Endodermal cell (in vitro differentiated cells): ENCODE measurements around the gene MERTK. TPM values are rescaled to one million over a fixed set of nuclear protein-coding genes. Genes with fewer than 3 reads are reported as not detected.
A peak's percentile ranks its signal among the peaks of the same experiment; 100 is the strongest.

ENCODE experiments used
- DNase-seq: peaks from one replicate; pipeline ENCODE4 v3.0.0-alpha.2; 2017
- H3K27ac ChIP-seq: 2 replicates; pipeline ENCODE4 v1.5.1; 2013; ENCODE audit warnings: mild to moderate bottlenecking, low read depth, low read length, moderate library complexity
- H3K27me3 ChIP-seq: 2 replicates; pipeline ENCODE4 v1.6.1; 2013; ENCODE audit warnings: mild to moderate bottlenecking, low read length, moderate library complexity; ENCODE audit not compliant: insufficient read depth, control insufficient read depth, poor library complexity, severe bottlenecking
- H3K36me3 ChIP-seq: 2 replicates; pipeline ENCODE4 v1.7.0; 2013; ENCODE audit warnings: mild to moderate bottlenecking, low read length, moderate library complexity; ENCODE audit not compliant: control insufficient read depth, insufficient read depth
- H3K4me1 ChIP-seq: one replicate; pipeline ENCODE4 v1.7.0; 2013; ENCODE audit warnings: low read length; ENCODE audit not compliant: control insufficient read depth, insufficient read depth
- H3K4me3 ChIP-seq: 2 replicates; pipeline ENCODE4 v1.5.1; 2013; ENCODE audit warnings: mild to moderate bottlenecking, low read length, moderate library complexity
- H3K9ac ChIP-seq: 2 replicates; pipeline ENCODE4 v1.6.1; 2013; ENCODE audit warnings: mild to moderate bottlenecking, low read length, moderate library complexity; ENCODE audit not compliant: poor library complexity, severe bottlenecking; ENCODE audit errors: extremely low read depth
- H3K9me3 ChIP-seq: 2 replicates; pipeline ENCODE4 v1.6.1; 2013; ENCODE audit warnings: mild to moderate bottlenecking, low read length, moderate library complexity; ENCODE audit not compliant: control insufficient read depth
- H3K27ac Mint-ChIP-seq: 2 replicates; pipeline ENCODE4 v1.8.0; 2020; ENCODE audit warnings: mixed read lengths
- H3K27me3 Mint-ChIP-seq: 2 replicates; pipeline ENCODE4 v1.8.0; 2021; ENCODE audit warnings: mild to moderate bottlenecking, mixed read lengths; ENCODE audit not compliant: insufficient read depth
- H3K36me3 Mint-ChIP-seq: 2 replicates; pipeline ENCODE4 v1.8.0; 2020; ENCODE audit warnings: low read depth, mixed read lengths
- H3K4me1 Mint-ChIP-seq: 2 replicates; pipeline ENCODE4 v1.8.0; 2020; ENCODE audit warnings: mixed read lengths
- H3K4me3 Mint-ChIP-seq: 2 replicates; pipeline ENCODE4 v1.8.0; 2020; ENCODE audit warnings: mild to moderate bottlenecking, moderate library complexity, mixed read lengths
- H3K9me3 Mint-ChIP-seq: 2 replicates; pipeline ENCODE4 v1.8.0; 2020; ENCODE audit warnings: mild to moderate bottlenecking, mixed read lengths
- WGBS, 2 experiments: methylation state at CpG; one replicate each; pipeline versions ENCODE4 v1.1.5 to v1.1.7; 2013; ENCODE audit warnings: missing lambda C conversion rate in 2 of 2, mixed read lengths in 1 of 2; ENCODE audit not compliant: insufficient coverage in 1 of 2, insufficient read length in 1 of 2; 5-methylcytosine and 5-hydroxymethylcytosine counted together
- total RNA-seq, 2 donors: library from RNA; stranded (reverse); fragmentation: NEBNext Ultra II Directional in 1 of 2; extraction: Animal tissue kit (Norgen Biotek cat#: 25700) in 1 of 2; gene quantifications; 2 replicates in 1 of 2; 3 replicates in 1 of 2; pipeline ENCODE4 v1.2.1, GENCODE V29; 2021
- TF ChIP-seq, protein P1 (sequence below): fragments of 200-600 bp; sonication (generic); conservative IDR thresholded peaks from 2 replicates; pipeline ENCODE4 v1.5.0; 2021; ENCODE audit warnings: antibody characterized with exemption, mild to moderate bottlenecking

The MERTK gene
- total RNA-seq, 2 donors from 2014 or later, result 22.3 to 36.6 TPM

DNA sequence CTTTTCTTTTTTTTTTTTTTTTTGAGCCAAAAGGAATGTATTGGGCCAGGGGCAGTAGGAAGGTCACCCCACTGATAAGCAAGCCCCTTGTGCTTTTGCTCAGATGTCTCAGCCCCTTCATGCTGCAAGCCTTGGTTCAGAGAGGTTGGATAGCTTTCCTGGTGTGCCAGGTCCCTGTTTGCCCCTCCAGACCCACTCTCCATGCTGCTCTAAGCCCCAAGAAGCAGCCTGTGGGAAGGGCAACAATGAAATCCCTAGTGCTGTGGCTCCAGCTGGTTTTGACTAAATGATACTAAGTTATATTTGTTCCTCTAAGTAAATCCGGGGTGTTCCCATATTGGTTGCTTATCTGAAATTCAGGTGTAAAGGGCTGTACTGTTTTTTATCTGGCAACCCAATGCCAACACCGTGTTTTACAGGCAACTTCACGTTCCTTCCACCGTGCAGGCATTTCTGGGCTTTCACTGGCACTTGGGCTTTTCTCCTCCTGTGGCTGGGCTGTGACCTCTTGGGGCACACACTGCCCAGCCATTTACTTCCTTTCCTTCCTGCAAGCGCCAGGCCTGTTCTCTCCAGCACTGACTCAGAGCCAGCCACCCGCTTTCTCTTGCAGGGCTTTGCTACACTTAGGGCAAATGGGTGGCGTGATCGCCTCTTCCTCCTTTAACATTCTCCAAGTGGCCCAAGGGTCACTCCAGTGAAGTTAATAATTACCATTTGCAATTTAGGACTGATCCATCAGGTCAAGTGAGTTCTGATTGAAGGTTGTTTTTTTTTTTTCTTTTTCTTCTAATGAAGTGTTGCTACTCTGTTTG, 21.6 kb downstream of the MERTK start:
- Mint-ChIP-seq H3K27ac (peak overlapping the region; percentile 25), H3K9me3 (no peaks in the 10 kb centered on the region), H3K36me3 (peaks cover 28% of the 10 kb centered on the region), H3K27me3 (no peaks in the 10 kb centered on the region), H3K4me1 (peaks cover 14% of the 10 kb centered on the region), H3K4me3 (no peak overlapping the region)
- H3K4me1 ChIP-seq, result no peaks in the 10 kb centered on the region
- TF ChIP-seq, protein P1, sequence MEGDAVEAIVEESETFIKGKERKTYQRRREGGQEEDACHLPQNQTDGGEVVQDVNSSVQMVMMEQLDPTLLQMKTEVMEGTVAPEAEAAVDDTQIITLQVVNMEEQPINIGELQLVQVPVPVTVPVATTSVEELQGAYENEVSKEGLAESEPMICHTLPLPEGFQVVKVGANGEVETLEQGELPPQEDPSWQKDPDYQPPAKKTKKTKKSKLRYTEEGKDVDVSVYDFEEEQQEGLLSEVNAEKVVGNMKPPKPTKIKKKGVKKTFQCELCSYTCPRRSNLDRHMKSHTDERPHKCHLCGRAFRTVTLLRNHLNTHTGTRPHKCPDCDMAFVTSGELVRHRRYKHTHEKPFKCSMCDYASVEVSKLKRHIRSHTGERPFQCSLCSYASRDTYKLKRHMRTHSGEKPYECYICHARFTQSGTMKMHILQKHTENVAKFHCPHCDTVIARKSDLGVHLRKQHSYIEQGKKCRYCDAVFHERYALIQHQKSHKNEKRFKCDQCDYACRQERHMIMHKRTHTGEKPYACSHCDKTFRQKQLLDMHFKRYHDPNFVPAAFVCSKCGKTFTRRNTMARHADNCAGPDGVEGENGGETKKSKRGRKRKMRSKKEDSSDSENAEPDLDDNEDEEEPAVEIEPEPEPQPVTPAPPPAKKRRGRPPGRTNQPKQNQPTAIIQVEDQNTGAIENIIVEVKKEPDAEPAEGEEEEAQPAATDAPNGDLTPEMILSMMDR, result no peak
- no peak overlapping the region for H3K27ac ChIP-seq
- H3K36me3 ChIP-seq, result peaks cover 25% of the 10 kb centered on the region
- no peak overlapping the region for H3K9ac ChIP-seq
- peak; percentile 36 for DNase-seq
- H3K27me3 ChIP-seq, result no peaks in the 10 kb centered on the region
- 92 to 94% methylated on average over 7 to 8 of the region's 8 CpGs for WGBS, 2 experiments
- no peaks in the 10 kb centered on the region for H3K9me3 ChIP-seq
- H3K4me3 ChIP-seq, result no peak overlapping the region

DNA sequence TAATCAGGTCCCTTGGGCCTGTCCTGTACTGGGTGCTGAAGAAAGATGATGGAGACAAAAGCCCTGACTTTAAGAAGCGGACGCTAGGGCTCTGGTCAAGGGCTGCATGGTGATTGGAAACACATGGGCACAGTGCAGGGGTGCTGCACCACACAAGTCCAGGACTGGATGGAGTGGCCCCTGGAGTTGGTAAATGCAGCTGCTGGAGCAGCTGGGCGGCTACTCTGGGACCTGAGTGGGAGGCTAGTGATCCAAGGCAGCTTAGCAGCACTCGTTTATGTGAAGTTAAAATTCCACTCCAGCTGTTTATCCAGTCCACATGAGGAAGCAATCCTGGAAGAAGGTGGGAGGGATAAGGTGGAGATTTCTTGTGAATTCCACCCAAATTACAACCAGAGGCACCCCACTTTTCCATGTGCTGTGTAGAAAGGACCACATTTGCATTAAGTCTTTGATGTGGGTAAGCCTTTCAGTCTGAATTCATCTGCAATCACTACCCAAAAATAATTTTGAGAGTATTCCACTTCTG, 24.9 kb downstream of the MERTK start:
- 93 to 94% methylated on average over 2 to 4 of the region's 4 CpGs for WGBS, 2 experiments
- H3K4me1 ChIP-seq, result no peaks in the 10 kb centered on the region
- no peaks in the 10 kb centered on the region for H3K27me3 ChIP-seq
- Mint-ChIP-seq H3K36me3 (peaks cover 29% of the 10 kb centered on the region), H3K27me3 (no peaks in the 10 kb centered on the region), H3K4me1 (peaks cover 14% of the 10 kb centered on the region), H3K9me3 (no peaks in the 10 kb centered on the region), H3K27ac (no peak overlapping the region), H3K4me3 (no peak overlapping the region)
- no peak overlapping the region for H3K27ac ChIP-seq
- peaks cover 29% of the 10 kb centered on the region for H3K36me3 ChIP-seq
- no peaks in the 10 kb centered on the region for H3K9me3 ChIP-seq
- H3K4me3 ChIP-seq, result no peak overlapping the region
- TF ChIP-seq, protein P1, result no peak
- H3K9ac ChIP-seq, result no peak overlapping the region
- no peak for DNase-seq

DNA sequence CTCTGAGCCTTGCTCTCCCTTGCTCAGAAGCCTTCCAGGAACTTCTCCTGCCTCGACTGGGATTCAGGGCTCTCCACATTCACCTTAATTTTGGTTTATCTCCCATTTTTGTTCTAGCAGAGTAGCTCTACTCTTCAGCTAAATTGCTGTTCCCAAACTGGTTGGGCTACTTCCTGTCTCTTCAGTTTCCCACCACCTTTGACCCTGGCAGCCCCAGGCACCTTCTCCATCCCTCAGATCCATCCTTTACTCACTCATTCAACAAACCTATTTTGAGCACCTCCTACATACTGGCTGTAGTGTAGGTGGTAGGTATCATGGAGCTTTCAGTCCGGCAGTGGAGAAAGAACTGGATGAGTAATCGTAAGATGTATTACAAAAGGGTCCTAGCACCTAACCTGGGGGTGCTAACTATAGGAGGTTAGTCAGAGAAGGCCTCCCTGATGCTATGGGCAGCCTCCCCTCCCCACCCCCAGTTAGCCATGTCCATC, 26.3 kb downstream of the MERTK start:
- Mint-ChIP-seq H3K27ac (no peak overlapping the region), H3K9me3 (no peaks in the 10 kb centered on the region), H3K4me1 (peaks cover 7% of the 10 kb centered on the region), H3K4me3 (no peak overlapping the region), H3K36me3 (peaks cover 38% of the 10 kb centered on the region), H3K27me3 (no peaks in the 10 kb centered on the region)
- no peak overlapping the region for H3K4me3 ChIP-seq
- H3K9me3 ChIP-seq, result no peaks in the 10 kb centered on the region
- H3K27me3 ChIP-seq, result no peaks in the 10 kb centered on the region
- 96 to 100% methylated on average over 2 to 3 of the region's 3 CpGs for WGBS, 2 experiments
- peaks cover 39% of the 10 kb centered on the region for H3K36me3 ChIP-seq
- H3K27ac ChIP-seq, result no peak overlapping the region
- H3K4me1 ChIP-seq, result no peaks in the 10 kb centered on the region
- TF ChIP-seq, protein P1, result no peak
- H3K9ac ChIP-seq, result no peak overlapping the region
- no peak for DNase-seq
